ENCODE measurements around the gene CYSRT1.
"Not testable (repeated sequence)": the region's sequence is repeated elsewhere in the genome, so short reads cannot be mapped to it uniquely, and the experiment has no call there.

Gene CYSRT1

GRCh38 chr9:137239541-137240200 is 14.7 kb downstream of the CYSRT1 start:
- DNase-seq, result not testable (repeated sequence)

- peak; percentile 83 for DNase-seq
Measured at GRCh38 chr9:137240318-137240840, 15.4 kb downstream of the CYSRT1 start.

- DNase-seq, result peak; percentile 100
Measured at GRCh38 chr9:137240841-137241489, 16.0 kb downstream of the CYSRT1 start, which contains the start of gene TUBB4B. TUBB4B (plus strand) TSS chr9:137241287; CDS start chr9:137241361, 74 bp downstream.

- DNase-seq, result no peak
Measured at GRCh38 chr9:137241490-137242268, 16.7 kb downstream of the CYSRT1 start.

GRCh38 chr9:137242269-137243203 is 17.6 kb downstream of the CYSRT1 start:
- no peak for DNase-seq

- DNase-seq, result not testable (repeated sequence)
Measured at GRCh38 chr9:137243266-137243625, 18.3 kb downstream of the CYSRT1 start.

GRCh38 chr9:137243626-137244485 is 18.9 kb downstream of the CYSRT1 start:
- DNase-seq, result no peak

GRCh38 chr9:137244486-137245449 is 19.8 kb downstream of the CYSRT1 start:
- no peak for DNase-seq

GRCh38 chr9:137245450-137246421 is 20.8 kb downstream of the CYSRT1 start:
- DNase-seq, result no peak

- DNase-seq, result no peak
Measured at GRCh38 chr9:137247135-137247915, 22.4 kb downstream of the CYSRT1 start.

GRCh38 chr9:137247916-137248175 is 22.9 kb downstream of the CYSRT1 start:
- DNase-seq, result no peak

- DNase-seq, result no peak
Measured at GRCh38 chr9:137250329-137251193, 25.6 kb downstream of the CYSRT1 start.

GRCh38 chr9:137251194-137251461 is 26.2 kb downstream of the CYSRT1 start, which contains the start of gene STPG3:
STPG3 (plus strand) TSS chr9:137251286; CDS start chr9:137251287, 1 bp downstream.
- no peak for DNase-seq

- no peak for DNase-seq
Measured at GRCh38 chr9:137251490-137252268, 26.7 kb downstream of the CYSRT1 start.

GRCh38 chr9:137252555-137253506 is 27.9 kb downstream of the CYSRT1 start:
- no peak for DNase-seq

All from right forelimb (tissue), 1 donor.